Measurements from ENCODE around the gene YPEL3. TPM values are rescaled to one million over a fixed set of nuclear protein-coding genes. Genes with fewer than 3 reads are reported as not detected.
"Not testable (repeated sequence)": the region's sequence is repeated elsewhere in the genome, so short reads cannot be mapped to it uniquely, and the experiment has no call there.

Gene YPEL3, protein sequence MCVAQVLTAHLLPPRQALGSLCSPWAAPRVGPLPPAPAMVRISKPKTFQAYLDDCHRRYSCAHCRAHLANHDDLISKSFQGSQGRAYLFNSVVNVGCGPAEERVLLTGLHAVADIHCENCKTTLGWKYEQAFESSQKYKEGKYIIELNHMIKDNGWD
- 6.0 and 23.1 TPM in 2 replicates for total RNA-seq (2014; rRNA removed; shearing (Covaris generic))

DNA sequence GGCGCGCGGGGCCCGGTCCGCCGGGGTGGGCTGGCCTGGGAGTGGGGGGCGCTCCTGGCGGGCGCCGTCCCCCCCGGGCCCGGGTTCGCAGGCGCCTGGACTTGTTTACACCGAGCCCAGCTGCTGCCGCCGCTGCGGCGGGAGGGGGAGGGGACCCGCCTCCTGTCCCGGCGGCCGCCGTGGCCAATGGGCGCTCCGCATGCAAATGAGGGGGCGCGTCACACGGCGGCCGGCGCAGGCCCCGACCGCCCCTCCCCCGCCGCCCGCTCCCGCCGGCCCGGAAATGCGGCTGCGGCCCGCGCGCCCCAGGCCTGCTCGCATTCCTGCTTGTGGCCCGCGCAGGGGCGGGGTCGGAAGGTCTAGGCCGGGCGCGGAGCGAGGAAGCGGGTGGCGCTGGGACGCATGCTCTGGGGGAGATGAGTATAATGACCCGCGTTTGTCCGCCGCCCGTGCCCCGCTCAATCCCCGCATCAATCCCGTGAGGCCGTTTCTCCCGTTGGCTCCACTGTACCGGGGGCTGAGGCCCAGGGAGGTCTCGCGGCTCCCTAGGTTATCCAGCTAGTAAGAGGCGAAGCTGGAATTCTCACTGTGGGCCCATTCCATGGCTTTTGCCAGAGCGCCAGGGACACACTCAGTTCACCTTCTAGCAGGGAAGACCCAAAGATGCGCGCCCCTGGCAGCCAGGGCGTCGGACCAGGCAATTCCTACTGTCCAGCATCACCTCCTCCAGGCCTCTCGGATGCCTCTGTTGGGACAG is at the start of gene YPEL3:
Gene YPEL3, minus strand, starts transcription at position 109 of the 757 bp plus-strand sequence. CDS start 731 bp downstream, outside the sequence.
- peak; percentile 82 for DNase-seq (ENCODE audit: low read depth)

DNA sequence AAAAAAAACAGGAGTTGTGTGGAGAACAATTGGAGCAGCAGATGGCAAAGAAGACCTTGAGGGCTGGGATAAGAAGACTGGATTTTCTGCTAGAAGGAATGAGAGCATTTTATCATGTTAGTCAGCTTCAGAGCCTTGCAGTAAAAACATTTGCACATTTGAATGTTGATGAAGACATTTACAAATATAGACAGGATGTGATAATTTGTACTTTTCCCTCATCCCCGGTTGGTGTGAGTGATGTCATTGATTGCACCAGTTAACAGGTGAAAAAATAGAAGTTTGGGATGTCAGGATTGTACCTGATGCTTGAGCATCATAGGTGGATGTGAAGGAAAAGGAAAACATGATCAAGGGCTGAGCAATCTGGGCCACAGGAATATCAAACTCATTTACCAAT is 49.6 kb upstream of the YPEL3 start:
- DNase-seq (ENCODE audit: low read depth), result no peak

DNA sequence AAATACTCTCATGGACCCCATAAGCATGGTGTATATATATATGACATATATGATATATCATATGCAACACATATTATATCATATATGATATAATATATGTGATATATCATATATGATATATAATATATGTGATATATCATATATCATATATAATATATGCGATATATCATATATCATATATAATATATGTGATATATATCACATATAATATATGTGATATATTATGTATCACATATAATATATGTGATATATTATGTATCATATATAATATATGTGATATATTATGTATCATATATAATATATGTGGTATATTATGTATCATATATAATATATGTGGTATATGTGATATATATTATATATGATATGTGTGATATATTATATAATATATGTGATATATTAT is 48.9 kb upstream of the YPEL3 start:
- no peak for DNase-seq (ENCODE audit: low read depth)

DNA sequence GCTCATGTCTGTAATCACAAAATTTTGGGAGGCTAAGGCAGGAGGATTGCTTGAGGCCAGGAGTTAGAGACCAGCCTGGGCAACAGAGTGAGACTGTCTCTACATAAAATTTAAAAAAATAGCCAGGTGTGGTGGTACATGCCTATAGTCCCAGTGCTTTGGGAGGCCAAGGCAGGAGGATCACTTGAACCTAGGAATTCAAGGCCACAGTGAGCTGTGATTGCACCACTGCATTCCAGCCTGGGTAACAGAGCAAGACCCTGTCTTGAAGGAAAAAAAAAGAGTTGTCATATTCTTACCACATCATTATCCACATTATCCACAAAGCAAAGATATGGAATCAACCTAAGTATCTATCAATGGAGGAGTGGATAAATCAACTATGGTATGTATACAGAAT is 48.0 kb upstream of the YPEL3 start:
- no peak for DNase-seq (ENCODE audit: low read depth)

DNA sequence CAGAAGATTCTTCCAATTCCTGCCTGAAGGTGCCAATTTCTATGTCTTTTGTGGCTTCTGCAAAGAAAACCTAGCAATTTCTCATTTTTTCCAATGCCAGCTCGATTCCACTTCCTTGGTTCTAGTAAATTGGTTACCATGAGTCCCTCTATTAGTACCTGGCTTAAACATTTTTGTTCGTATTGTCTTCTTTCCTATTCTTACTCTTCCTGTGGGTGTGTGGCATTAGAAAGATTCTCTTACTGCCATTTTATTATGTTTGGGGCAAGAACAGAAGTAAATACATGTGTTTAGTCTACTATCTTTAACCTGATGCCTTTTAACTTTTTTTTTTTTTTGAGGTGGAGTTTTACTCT is 47.3 kb upstream of the YPEL3 start:
- DNase-seq (ENCODE audit: low read depth), result no peak

DNA sequence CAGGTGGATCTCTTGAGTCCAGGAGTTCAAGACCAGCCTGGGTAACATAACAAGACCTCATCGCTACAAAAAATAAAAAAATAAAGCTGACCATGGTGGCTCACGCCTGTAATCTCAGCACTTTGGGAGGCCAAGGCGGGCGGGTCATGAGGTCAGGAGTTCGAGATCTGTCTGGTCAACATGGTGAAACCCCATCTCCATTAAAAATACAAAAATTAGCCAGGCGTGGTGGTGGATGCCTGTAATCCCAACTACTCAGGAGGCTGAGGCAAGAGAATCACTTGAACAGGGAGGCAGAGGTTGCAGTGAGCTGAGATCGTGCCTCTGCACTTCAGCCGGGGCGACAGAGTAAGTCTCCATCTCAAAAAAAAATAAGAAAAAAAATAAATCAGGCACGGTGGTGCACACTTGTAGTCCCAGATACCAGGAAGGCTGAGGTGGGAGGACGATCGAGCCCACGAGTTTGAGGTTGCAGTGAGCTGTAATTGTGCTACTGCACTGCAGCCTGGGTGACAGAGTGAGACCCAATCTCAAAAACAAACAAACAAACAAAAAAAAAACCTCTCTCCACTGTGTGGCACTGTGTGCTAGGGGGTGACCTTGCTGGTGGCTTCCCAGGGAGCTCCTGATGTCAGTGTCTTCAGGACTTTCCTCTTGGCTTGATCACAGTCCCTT is 46.8 kb upstream of the YPEL3 start:
- DNase-seq (ENCODE audit: low read depth), result peak; percentile 20

DNA sequence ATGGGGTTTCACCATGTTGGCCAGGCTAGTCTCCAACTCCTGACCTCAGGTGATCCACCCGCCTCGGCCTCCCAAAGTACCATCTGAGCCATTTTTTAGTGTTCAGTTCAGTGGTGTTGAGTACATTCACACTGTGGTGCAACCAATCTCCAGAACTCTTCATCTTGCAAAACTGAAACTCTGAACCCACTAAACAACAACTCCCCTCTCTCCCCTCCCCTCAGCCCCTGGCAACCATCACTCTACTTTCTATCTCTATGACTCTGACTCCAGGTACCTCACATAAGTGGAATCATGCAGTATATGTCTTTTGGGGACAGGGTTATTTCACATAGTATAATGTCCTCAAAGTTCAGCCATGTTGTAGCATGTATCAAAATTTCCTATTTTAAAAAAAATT is 45.7 kb upstream of the YPEL3 start:
- no peak for DNase-seq (ENCODE audit: low read depth)

DNA sequence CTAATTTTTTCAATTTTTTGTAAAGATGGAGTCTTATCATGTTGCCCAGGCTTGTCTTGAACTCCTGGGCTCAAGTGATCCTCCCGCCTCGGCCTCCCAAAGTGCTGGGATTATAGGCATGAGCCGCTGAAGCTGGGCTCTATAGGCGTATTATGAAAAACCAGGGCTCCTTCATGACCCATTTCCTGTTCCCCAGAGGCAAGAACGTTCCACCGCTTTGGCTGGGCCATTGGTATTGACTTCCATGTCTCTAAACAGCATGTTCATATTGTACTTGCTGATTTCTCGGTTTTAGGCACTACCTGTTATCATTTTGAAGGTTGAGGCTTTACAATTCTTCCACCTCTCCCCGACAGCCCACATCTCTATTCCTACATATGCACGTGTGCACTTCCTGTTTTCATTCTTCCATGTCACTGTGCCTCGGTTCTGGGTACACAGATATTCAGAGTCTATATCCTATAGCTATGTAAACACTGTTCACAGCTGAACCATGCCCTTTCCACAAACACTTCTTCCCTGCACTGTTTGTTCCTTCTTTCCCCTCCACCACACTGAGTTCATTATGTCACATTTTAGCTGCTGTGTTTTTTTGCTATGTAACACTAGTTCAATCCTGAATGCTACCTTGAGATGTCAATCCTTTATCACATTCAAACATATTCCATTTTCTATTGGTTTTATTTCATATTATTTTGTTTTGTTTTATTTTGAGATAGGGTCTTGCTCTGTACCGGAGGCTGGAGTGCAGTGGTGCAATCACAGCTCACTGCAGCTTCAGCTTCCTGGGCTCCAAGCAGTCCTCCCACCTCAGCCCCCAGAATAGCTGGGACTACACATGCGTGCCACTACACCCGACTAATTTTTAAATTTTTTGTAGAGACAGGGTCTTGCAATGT is 43.8 kb upstream of the YPEL3 start:
- no peak for DNase-seq (ENCODE audit: low read depth)

DNA sequence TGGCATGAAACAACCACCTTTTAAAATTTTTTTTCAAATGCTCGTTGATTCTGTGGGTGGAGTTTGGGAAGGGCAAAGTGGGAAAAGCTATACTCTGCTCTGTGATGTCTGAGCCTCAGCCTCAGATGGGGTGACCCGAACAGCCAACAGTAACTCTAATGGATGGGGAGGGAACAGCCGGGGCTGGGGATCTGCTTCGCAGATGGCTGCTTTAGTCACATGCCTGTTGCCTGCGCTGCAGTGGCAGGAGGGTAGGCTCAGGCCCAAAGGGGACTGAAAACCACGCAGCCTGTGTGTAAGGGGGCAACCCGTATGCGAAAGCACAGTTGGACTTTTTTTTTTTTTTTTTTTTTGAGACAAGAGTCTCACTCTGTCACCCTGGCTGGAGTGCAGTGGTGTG is 41.9 kb upstream of the YPEL3 start:
- no peak for DNase-seq (ENCODE audit: low read depth)

DNA sequence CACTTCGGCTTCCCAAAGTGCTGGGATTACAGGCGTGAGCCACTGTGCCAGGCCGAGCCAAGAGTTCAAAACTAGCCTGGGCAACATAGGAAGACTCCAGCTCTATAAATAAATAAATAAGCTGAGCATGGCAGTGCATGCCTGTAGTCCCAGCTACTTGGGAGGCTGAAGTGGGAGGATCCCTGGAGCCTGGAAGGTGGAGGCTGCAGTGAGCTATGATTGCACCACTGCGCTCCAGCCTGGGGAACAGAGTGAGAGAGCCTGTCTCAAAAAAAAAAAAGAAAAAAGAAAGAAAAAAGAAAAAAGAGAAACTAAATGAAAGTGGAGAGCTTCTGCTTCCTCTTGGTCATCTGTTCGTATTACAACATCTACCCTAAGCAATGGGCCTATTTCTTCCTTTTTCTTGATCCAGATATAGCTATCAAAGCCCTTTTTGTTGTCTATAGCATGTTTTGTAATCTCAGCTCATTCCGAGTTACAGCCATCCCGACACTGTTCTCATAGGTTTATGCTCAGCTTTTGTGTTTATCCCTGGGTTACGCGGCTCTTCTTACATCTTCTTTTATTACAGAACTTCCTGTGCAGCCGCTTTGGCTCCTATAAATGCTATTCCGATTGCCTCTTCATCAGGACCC is 41.1 kb upstream of the YPEL3 start:
- DNase-seq (ENCODE audit: low read depth), result no peak

DNA sequence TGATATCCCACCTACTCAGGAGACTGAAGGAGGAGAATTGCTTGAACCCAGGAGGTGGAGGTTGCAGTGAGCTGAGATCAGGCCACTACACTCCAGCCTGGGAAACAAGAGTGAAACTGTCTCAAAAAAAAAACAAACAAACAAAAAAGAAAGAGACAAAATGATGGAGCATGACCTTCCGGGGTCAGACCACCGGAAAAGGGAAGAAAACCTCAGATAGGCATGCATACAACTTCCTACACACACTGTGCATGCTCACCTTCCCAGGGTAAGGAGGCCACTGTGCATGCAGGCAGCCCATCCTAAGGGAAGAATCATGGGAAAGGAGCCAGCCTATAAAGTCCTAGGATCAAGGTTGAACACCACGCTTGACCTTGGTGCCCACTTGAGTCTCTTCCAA is 36.6 kb upstream of the YPEL3 start:
- no peak for DNase-seq (ENCODE audit: low read depth)

DNA sequence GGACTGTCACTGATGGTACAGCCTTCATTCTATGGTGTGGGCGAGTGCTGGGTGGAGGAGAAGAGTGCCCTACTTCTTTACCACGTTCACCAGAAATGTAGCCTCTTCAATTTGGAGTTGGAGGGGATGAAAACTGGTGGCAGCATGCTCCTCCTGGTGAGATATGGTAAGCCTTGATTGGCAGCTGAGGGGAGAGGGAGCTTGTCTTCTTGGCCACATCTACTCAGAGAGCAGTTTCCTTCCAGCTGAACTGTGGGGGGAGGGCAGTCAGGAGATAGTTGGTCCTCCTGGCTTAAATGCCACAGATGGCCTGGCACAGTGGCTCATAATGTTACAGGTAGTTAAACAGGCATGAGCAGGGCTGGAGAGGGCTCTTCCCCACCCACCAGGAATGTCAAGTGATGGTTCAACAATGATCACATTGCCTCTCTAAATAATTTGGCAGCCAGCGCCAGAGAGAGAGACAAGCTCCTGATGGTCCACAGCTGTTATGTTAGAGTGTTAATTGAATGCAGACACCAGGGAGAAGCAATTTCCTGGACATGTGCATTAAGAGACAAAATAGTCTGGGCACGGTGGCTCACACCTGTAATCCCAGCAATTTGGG is 36.0 kb upstream of the YPEL3 start:
- no peak for DNase-seq (ENCODE audit: low read depth)

DNA sequence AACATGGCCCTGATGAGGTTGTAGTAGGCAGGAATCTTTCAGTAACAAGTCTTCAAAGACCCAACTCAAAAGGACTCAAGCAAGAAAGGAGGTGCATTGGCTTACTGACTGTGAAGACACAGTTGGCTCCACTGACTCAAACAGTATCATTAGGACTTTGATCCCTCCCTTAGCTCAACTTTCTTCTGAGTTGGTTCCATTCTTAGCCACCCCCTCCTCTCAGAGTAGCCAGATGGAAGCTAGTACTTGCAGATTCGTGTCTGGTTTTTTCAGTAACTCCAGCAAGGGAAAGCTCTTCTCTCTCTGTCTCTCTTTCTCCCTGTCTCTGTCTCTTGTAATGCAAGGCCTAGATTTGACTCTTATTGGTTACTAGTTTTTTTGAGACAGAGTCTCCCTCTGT is 32.0 kb upstream of the YPEL3 start:
- no peak for DNase-seq (ENCODE audit: low read depth)

DNA sequence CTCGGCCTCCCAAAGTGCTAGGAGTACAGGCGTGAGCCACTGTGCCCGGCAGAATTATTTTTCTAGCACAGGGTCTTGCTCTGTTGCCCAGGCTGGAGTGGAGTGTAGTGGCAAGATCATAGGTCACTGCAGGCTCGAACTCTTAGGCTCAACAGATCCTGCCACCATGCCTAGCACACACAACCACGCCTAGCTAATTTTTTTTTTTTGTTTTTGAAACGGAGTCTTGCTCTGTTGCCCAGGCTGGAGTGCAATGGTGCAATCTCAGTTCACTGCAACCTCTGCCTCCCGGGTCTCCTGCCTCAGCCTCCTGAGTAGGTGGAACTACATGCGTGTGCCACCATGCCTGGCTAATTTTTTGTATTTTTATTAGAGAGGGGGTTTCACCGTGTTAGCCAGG is 29.7 kb upstream of the YPEL3 start:
- not testable (repeated sequence) for DNase-seq (ENCODE audit: low read depth)

DNA sequence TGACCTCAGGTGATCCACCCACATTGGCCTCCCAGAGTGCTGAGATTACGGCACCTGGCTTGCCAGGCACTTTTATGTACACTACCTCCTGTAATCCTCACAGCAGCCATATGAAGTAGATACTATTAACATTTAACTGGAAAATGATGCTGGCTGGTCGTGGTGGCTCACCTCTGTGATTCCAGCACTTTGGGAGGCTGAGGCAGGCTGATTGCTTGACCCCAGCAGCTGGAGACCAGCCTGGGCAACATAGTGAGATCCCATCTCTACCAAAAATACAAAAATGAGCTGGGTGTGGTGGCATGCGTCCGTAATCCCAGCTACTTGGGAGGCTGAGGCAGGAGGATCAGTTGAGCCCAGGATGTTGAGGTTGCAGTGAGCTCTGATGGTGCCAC is 29.0 kb upstream of the YPEL3 start:
- DNase-seq (ENCODE audit: low read depth), result no peak

DNA sequence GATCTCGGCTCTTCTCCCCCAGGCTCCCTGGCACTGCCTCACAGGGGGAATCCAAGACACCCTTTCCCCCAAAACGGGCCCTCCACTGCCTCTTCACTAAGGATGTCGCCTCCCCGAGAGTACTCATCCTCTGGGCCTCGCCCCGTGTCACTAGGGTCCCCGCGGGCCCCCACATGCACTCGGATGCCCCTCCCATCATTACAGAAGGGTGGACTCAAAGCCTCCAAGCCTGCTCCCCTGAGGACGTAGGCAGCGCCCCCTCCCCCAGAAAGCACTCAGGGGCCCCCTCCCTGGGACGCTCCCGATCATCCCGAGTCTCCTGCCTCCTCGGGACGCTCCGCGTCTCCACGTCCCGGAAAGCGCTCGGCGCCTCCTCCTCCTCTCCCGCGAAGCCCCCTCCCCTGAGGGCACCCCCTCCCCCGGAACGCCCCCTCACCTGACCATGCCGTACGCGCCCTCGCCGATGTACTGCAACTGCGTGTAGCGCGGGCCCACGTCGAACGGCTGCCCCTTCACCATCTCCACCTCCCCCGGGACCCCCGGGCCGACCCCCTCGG is 26.7 kb upstream of the YPEL3 start:
- DNase-seq (ENCODE audit: low read depth), result peak; percentile 19

DNA sequence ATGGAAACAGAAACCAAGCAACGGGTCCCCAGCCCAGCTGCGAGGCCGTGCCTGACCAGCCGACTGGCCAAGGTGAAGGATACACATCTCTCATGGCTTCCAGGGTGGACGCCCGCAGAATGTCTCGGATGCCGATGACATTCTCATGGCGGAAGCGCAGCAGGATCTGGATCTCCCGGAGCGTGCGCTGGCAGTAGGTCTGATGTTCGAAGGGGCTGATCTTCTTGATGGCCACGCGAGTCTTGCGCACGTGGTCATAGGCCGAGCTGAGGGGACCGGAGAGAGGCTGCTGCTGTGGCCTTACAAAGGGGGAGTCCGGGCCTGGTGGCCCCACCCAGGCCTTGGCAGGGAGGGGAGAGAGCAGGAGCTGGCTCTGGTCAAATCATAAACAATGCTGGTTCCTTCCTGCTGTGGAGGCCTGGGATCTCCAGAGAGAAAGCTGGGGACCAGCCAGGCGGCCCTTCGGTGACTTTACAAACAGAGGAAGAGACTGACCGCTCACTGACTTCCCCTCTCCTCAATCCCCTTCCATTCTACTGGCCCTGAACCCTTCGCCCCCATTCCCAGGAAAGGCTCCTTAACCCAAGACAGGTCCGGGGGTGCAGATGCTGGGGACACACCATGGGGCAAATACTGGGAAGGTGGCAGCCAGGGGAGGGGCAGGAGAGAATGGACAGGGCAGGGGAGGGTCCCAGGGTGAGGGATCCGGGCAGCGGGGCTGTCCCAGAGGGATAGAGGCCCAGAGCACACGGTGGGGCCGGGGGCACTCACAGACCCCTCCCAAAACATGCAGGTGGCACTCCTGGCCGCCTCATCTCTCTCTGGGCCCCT is 25.9 kb upstream of the YPEL3 start:
- no peak for DNase-seq (ENCODE audit: low read depth)

DNA sequence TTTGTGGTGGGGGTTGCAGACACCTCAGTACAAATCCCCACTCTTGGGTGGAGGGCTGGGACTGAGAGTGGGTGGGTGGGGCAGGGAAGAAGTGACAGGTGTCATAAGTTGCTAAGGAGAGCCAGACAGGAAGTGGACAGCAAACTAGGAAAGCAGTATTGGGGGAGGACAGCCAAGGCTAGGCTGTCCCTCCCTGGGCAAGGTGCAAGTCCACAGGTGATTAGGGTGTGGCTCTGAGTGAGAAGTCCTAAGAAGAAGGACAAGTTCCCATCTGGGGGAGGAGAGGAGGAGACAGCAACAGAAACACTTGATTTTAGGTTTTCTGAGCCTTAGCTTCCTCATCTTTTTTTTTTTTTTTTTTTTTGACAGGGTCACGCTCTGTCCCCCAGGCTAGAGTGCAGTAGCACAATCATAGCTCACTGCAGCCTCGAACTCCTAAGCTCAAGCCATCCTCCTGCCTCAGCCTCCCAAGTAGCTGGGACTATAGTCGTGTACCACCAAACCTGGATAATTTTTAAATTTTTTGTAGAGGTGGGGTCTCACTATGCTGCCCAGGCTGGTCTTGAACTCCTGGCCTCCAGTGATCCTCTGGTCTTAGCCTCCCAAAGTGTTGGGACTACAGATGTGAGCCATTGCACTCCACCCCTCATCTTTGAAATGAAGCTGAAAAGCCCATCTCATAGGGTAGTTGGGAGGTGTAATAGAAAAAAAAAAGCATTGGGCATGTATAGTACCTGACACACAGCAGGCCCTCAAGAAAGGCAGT is 24.5 kb upstream of the YPEL3 start:
- DNase-seq (ENCODE audit: low read depth), result no peak

DNA sequence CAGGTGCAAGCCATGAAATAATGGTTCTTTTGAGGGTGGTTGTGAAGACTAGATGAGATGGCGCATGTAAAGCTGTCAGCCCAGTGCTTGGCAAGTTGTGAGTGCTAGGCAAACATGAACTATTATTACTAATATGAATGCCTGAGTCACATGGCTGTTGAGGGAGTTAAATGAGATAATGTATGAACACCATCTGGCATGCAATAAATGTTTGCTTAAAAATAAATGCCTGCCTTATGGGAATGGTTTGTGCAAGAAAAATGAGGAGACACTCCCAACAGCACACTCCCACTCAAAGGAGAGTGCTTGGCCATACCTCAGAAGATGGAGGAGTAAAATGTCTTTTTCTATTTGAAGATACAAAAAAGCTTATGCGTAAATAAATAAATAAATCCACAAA is 23.4 kb upstream of the YPEL3 start:
- no peak for DNase-seq (ENCODE audit: low read depth)
